Progenitor cell of endocrine pancreas (in vitro differentiated cells): Measurements from ENCODE around the gene AGRP. TPM values are rescaled to one million over a fixed set of nuclear protein-coding genes. Genes with fewer than 3 reads are reported as not detected.

Experiments
- DNase-seq: peaks from one replicate; pipeline ENCODE4 v3.0.0; 2021; ENCODE audit warnings: low spot score; ENCODE audit not compliant: unreplicated experiment
- H3K27ac Mint-ChIP-seq: 2 replicates; pipeline ENCODE4 v1.8.0; 2021; ENCODE audit warnings: mild to moderate bottlenecking, moderate library complexity, mixed read lengths
- H3K27me3 Mint-ChIP-seq: 2 replicates; pipeline ENCODE4 v1.8.0; 2021; ENCODE audit warnings: mixed read lengths
- H3K36me3 Mint-ChIP-seq: 2 replicates; pipeline ENCODE4 v1.8.0; 2022; ENCODE audit warnings: mixed read lengths; ENCODE audit not compliant: insufficient read depth
- H3K4me1 Mint-ChIP-seq: 2 replicates; pipeline ENCODE4 v1.8.0; 2021; ENCODE audit warnings: low read depth, mixed read lengths
- H3K4me3 Mint-ChIP-seq: 2 replicates; pipeline ENCODE4 v1.8.0; 2021; ENCODE audit warnings: low read depth, mild to moderate bottlenecking, moderate library complexity, mixed read lengths
- H3K9me3 Mint-ChIP-seq: 2 replicates; pipeline ENCODE4 v1.8.0; 2021; ENCODE audit warnings: low read depth, mixed read lengths
- CTCF ChIP-seq: fragments of 200-600 bp; sonication (generic); IDR thresholded peaks from one replicate; pipeline ENCODE4 v1.5.0; 2021; ENCODE audit warnings: antibody characterized with exemption, mild to moderate bottlenecking; ENCODE audit not compliant: unreplicated experiment
- total RNA-seq: library from RNA; stranded (reverse); gene quantifications from 2 replicates; pipeline ENCODE4 v1.2.1, GENCODE V29; 2021

AGRP gene
- total RNA-seq, 1 donor from 2014 or later: not detected

DNA sequence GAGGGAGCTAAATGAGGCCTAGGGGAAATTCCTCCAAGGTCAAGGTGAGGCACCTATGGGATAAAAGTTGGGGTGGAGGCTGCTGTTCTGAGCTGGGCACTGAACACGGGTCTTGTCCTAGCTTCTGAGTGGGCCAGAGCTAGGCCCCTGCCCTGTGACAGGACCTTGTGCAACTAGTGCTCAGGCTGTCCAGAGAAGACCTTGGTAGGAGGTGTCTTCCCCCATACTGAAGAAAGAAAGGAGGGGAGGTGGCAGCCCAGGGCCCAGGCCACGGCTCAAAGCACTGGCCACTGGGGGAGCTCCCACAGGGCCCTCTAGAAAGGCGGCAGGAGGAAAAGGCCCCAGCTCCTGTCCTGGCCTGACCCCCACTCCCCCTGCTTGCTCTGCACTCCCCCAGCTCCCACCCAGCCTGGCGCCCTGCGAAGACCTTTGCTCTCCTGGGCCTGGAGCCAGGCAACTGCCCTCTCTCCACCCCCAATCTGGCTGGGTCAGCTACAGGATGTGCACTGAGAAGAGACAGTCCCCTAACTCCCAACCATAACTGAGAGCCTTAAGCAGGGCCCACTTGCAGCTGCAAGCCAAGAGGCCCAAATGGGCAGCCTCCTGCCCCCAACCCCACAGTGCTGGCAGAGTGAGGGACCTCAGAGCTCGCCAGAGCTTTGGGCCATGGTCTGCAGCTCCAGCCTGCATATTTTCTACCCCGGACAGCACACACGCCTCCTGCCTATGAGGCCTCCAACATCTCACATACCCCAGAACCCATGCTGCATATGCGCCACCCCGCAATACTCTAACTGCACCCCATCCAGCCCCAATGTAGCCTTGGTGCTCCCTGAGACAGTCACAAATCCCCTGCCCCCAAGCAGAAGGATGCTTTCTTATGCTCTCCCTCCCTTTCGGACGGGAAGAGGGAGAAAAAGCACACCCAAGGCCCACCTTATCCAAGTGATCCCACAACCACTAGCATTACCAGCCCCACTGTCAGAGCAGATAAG is 37.1 kb downstream of the AGRP start:
- no peaks in the 10 kb centered on the region for H3K27me3 Mint-ChIP-seq
- no peak overlapping the region for H3K27ac Mint-ChIP-seq
- DNase-seq: no peak
- no peak for TF ChIP-seq CTCF
- no peaks in the 10 kb centered on the region for H3K9me3 Mint-ChIP-seq
- peaks cover 3% of the 10 kb centered on the region for H3K36me3 Mint-ChIP-seq
- no peaks in the 10 kb centered on the region for H3K4me1 Mint-ChIP-seq
- H3K4me3 Mint-ChIP-seq: no peak overlapping the region

DNA sequence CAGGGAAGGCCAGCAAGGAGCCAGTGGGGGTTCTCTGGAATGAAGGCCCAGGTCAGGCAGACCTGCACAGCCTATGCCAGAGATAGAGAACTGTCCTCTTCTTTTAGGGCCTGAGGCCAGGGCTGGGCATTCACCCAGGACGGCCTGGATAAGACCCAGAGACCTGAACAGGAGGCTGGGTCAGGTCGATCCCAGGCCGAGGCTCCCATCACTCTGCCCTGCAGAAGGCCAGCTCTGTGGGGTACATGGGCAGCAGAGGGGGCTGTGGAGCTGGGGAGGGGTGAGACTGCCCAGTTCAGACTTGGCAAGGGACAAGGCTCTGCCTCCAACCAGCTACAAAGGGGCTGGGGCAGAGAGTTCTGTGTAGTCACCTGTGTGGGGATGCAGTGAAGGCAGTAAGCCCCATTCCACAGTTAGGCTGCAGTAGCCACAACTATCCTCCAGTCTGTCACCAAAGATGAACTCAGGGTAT is 37.9 kb downstream of the AGRP start:
- peaks cover 3% of the 10 kb centered on the region for H3K36me3 Mint-ChIP-seq
- no peak overlapping the region for H3K27ac Mint-ChIP-seq
- H3K4me1 Mint-ChIP-seq: no peaks in the 10 kb centered on the region
- no peak overlapping the region for H3K4me3 Mint-ChIP-seq
- TF ChIP-seq CTCF: no peak
- no peak for DNase-seq
- no peaks in the 10 kb centered on the region for H3K27me3 Mint-ChIP-seq
- H3K9me3 Mint-ChIP-seq: no peaks in the 10 kb centered on the region

GRCh38 chr16:67445126-67445426 is 38.3 kb downstream of the AGRP start:
- Mint-ChIP-seq H3K9me3 (no peaks in the 10 kb centered on the region), H3K4me3 (no peak overlapping the region), H3K27ac (no peak overlapping the region), H3K4me1 (no peaks in the 10 kb centered on the region), H3K36me3 (peaks cover 3% of the 10 kb centered on the region), H3K27me3 (no peaks in the 10 kb centered on the region)
- TF ChIP-seq CTCF: no peak
- DNase-seq: no peak

DNA sequence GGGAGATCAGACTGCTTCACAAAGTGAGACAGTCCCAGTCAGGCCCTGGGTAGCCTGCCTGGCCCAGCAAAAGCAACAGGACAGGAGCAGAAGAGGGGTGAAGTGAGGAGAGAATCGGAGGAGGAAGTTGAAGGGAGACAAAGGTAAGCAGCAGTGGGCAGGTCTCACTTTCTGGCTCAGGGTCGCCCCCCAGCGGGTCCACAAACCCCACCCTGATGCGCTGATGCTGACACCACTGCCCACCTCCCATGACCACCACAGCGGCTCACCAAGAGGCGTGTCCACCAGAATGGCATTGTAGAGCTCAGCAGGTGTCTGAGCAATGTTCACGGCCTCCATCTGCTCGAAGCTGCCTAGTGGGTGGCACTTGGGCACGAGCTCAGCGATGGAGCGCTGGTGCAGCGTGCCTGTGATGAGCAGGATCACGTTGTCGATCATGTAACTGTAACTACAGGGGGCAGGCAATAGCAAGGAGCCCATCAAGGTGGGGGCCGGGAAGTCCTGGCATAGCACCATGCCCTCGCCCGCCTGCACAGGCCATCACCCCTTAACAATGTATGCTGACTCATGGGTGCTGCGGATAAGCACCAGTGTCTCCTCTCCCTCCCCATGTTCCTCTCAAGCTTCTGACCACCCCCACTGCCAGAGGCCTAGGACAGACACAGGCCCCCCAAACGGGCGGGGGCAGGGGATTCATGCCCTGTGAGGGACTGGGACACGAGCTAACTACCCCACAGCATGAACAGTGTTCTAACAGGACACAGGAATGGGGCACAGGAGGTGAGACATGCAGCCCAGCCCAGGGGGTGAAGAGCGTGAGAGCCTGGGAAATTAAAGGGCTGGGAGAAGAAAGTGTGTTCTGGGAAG is 38.9 kb downstream of the AGRP start:
- no peaks in the 10 kb centered on the region for H3K4me1 Mint-ChIP-seq
- H3K36me3 Mint-ChIP-seq: peaks cover 2% of the 10 kb centered on the region
- H3K4me3 Mint-ChIP-seq: no peak overlapping the region
- no peaks in the 10 kb centered on the region for H3K27me3 Mint-ChIP-seq
- H3K9me3 Mint-ChIP-seq: no peaks in the 10 kb centered on the region
- H3K27ac Mint-ChIP-seq: no peak overlapping the region
- no peak for TF ChIP-seq CTCF
- DNase-seq: no peak

DNA sequence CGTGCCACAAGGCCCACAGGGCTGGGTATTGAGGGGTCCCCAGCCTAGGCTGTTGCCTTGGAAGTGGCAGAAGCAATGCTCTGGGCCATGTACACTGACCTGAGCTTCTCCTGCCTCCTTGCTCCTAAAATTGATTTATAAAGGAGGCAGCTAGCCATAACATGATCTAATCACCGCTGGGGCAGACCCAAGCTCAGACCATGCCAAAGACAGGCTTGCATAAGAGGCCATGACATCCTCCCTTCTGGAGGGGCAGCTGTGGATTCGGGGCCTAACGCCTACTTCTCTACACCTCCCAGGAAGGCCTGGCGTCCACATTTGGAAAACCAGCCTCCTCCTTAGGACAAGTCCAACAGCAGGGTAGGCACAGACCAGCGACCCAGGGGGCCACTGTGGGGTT is 40.1 kb downstream of the AGRP start:
- H3K4me3 Mint-ChIP-seq: no peak overlapping the region
- H3K27me3 Mint-ChIP-seq: no peaks in the 10 kb centered on the region
- no peaks in the 10 kb centered on the region for H3K4me1 Mint-ChIP-seq
- H3K27ac Mint-ChIP-seq: no peak overlapping the region
- no peak for TF ChIP-seq CTCF
- no peak for DNase-seq
- H3K36me3 Mint-ChIP-seq: peaks cover 1% of the 10 kb centered on the region
- H3K9me3 Mint-ChIP-seq: no peaks in the 10 kb centered on the region
